GM12891 (cell line): ENCODE data around the gene LRRIQ3.

Experiments used
- POLR2A ChIP-seq: IDR thresholded peaks from 2 replicates; pipeline ENCODE4 v1.6.1; 2011; ENCODE audit warnings: low read depth, low read length, control low read depth
- POLR2AphosphoS5 ChIP-seq: IDR thresholded peaks from 2 replicates; pipeline ENCODE4 v1.6.1; 2011; ENCODE audit warnings: low read depth, low read length, control low read depth
- POU2F2 ChIP-seq: IDR thresholded peaks from 2 replicates; pipeline ENCODE4 v1.6.1; 2011; ENCODE audit warnings: low read depth, mild to moderate bottlenecking, control low read depth, low read length, moderate library complexity
- SPI1 ChIP-seq: IDR thresholded peaks from 2 replicates; pipeline ENCODE4 v1.6.1; 2011; ENCODE audit warnings: low read depth, low read length, control low read depth
- TAF1 ChIP-seq: IDR thresholded peaks from 2 replicates; pipeline ENCODE4 v1.6.1; 2011; ENCODE audit warnings: low read depth, low read length, control low read depth

DNA sequence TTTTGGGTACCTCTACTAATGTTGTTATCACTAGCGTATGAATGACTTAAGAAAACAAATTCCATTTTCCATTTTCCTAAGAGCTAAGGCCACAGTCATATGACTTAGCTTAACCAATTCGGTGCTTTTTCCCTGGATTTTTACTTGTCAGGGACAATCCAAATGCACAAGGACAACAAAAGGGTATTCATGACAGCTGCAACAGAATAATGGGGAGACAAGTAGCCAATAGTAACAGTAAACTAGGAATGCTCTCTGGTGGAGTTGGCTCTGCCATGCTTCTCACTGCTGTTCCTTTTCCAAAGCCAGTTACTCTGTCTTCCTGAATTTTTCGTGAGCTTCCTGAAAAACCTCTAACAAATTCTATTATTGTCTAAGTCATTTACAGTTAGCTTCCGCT is 52.9 kb downstream of the LRRIQ3 start:
- TF ChIP-seq POLR2A (no peak), SPI1 (no peak), TAF1 (no peak), POLR2AphosphoS5 (no peak), POU2F2 (no peak)
